NCI-H460 (cell line): ENCODE results near the gene LRRC26. TPM values are rescaled to one million over a fixed set of nuclear protein-coding genes. Genes with fewer than 3 reads are reported as not detected.

Source experiments
- DNase-seq: peaks from one replicate; pipeline ENCODE4 v3.0.0-alpha.2; 2016; ENCODE audit warnings: low read depth; ENCODE audit errors: extremely low read depth
- total RNA-seq: library from RNA; depleted of rRNA; stranded (reverse); fragments of >200 nt; shearing (Covaris generic); gene quantifications from 2 replicates; pipeline ENCODE4 v1.2.3, GENCODE V29; 2014

Gene LRRC26
- total RNA-seq, 1 experiment from 2014 or later: not detected

DNA sequence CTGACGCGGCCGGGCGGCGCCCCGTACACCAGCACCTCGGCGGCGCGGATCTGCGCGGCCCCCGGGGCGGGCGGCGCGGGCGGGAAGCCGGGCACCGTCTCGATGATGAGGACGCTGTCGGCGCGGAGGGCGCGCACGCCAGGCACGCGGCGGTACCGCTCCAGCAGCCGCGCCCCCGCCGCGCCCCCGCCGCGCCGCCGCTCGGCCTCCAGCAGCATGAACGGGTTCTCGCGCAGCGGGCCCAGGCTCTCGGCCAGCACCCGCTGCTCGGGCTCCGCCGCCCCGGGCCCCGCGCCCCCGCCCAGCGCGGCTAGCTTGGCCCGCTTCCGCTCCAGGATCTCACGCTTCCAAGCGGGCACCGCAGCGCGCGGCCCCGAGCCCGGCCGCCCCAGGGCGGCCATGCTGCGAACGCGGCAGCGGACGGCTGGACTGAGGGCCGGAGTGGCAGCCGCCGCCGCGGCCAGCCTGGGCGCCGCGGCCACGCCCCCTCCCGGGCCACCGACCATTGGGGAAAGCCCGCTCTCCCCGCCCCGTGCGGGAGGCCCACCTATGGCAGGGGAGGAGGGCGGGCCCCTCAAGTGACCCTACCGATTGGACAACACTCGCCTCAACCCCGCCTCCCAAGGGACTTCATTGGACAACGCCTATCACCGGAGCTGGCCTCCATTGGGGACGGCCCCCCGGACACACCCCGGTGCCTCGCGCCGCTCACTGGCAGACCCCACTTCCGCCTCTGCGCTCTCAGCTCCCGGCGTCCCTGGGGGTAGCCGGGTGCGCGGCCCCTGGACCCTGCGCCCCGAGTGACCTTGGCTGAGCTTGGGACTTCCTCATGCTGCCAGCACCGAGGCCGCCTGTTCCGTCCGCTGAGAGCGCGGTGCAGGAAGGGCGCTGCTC, 30.7 kb upstream of the LRRC26 start, which contains the start of gene TPRN:
TPRN (minus strand) TSS at position 431 of the 894 bp plus-strand sequence; CDS start at position 401, 30 bp downstream.
- peak; percentile 99 for DNase-seq

DNA sequence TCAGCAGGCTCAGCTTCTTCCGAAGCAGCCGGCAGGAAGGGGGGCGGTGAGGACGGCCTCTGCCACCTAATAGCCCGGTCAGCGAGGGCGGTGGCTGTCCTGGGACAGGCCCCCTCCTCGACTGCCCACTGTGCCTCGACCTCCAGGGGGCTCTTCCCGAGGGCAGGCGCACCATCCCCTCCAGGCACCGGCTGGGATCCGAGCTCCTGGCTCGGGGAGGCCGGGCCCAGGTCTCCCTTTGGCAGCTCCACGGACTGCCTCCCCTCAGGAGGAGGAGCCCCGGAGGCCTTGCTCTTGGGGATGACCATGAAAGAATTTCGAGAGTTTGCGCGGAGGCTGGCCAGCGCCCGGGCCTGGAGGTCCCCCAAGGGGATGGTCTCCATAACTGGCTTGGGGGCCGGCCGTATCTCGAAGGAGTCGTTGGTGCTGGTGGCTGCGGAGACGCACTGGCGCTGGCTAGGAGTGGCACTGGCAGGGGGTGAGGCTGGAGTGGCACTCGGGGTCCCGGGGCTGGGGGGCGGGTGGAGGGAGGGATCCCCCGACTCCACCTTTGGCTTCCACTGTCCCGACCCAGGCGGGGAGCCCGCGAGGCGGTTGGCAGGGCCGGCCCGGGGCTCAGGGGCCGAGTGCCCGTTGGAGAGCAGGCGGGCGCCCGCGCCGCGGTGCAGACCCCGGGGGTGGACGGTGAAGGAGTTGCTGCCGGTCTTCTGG, 29.7 kb upstream of the LRRC26 start:
- no peak for DNase-seq

- DNase-seq: no peak
Observed at GRCh38 chr9:137198902-137199283, 29.0 kb upstream of the LRRC26 start.

DNA sequence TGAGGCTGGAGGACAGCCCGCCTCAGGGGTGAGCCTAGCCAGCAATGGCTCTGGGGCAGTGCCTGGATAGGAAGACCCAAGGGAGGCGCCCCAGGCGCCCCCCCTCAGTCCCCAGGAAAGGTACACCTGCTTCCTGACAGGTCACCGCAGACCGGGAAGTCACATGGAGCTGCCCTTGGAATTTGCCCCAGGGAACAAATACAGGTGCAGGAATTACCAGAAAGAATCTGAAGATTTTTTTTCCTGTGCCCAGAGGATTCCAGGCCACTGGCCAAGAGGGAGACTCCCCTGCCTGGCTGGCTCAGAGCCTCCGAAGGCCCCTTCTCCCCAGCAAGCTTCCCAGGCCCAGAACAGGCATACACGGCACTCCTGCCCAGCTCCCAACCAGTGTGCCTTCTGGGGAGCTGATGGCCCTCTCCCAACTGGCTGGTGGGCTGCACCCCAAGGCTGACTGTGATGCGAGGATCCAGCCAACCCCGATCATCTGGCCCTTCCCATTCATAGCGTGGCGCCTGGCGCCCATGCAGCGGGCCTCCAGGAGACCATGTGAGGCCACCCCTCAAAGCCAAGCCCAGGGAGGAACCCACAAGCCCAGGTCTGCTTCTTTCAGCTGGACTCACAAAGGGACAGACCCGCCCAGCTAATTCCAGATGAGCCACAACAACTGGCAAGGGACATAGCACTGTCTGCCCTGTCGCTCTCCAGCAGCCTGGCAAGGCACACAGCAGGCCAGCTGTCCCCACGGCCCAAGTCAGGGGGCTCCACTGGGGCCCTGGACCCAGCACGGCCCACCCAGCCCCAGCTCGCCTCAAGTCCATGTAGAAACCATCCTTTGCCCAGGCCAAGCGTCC, 28.4 kb upstream of the LRRC26 start:
- no peak for DNase-seq

GRCh38 chr9:137195525-137196220, 25.8 kb upstream of the LRRC26 start:
- no peak for DNase-seq

- no peak for DNase-seq
Observed at GRCh38 chr9:137194909-137195308, 25.1 kb upstream of the LRRC26 start.

DNA sequence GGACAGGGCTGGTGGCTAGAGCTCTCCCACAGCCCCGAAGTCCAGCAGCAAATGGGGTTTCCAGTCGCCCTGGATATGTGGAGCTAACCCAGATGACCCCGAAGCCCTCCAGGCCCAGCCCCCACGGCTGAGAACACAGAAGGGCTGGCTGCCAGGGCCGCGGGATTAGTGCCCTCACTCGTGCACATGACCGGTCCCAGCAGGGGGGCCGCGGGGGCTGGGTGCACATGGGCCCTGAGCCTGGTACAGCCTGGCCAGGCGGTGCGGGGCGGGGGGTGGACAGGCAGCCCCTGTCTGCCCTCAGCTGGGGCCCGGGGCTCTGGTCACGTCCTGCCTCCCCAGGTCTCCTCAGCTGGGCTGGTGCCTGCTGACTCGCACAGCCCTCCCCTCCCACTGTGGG, 24.5 kb upstream of the LRRC26 start:
- DNase-seq: no peak

DNA sequence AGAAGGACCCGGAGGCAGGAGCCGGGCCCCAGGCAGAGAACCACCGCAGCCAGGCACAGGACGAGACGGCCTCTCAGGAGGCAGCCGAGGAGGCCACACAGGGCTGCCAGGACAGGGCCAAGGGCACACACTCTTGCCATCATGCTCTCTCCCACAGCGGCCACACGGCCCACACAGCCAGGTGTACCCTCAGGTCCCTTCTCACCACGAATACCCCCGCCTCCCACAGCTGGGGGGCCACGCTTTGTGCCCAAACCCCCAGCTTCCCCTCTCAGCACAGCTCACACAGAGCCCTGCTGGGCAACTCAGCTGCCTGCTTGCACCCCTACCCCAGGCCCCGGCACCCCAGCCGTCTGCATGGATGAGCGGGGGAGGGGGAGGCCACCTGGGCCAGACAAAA, 23.9 kb upstream of the LRRC26 start:
- no peak for DNase-seq

DNA sequence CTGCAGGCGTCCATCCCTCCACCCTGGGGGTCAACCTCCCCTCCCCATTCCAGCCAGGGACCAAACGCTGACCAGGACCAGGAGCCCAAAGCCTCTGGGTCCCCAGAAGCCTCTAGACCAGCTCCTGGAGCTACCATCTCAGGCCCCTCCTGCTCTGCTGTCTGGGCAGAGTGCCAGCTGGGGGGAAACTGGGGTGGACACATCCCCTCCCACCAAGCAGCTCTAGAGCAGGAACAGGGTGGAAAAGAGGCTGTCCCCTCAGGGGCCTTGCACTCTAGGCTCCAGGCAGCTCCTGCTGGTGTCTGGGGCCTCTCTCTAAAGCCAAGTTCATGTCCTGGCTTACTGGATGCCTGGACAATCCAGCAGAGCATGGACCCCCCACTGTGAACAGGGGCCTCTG, 23.0 kb upstream of the LRRC26 start:
- no peak for DNase-seq

DNA sequence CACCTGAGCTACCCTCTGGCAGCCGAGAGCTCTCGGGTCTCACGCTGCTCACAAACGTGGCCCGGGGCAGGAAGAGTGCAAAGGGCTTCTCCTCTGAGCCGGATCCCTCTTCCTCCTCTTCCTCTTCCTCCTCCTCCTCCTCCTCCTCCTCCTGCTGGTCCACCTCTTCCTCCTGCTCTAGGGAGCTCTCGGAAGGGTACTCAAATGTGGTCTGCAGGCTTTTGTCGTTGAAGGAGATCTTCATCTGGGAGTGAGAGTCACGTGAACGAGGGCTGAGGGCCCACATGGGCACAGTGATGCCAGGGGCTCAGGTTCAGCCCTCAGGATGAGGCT, 22.6 kb upstream of the LRRC26 start:
- no peak for DNase-seq

GRCh38 chr9:137191691-137192447, 22.0 kb upstream of the LRRC26 start:
- no peak for DNase-seq

DNA sequence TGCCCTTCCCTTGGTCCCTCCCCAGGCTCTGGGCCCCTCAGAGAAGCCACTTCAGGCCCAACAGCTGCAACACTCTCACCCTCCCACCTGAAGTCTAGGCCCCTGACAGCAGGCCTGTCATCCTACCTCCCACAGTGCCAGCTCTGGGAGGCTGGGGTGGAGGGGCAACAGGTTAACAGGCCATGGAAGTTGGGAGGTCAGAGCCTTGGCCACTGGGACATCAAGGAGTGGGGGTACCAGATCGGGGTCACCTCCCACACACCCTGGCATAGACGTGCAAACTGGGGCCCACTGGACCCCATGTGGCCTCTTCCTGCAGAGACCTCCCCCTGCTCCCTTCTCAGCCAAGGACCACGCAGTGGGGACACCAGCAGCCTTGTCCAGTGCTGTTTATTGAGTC, 21.4 kb upstream of the LRRC26 start:
- DNase-seq: no peak

GRCh38 chr9:137190315-137190856, 20.5 kb upstream of the LRRC26 start:
- DNase-seq: no peak

DNA sequence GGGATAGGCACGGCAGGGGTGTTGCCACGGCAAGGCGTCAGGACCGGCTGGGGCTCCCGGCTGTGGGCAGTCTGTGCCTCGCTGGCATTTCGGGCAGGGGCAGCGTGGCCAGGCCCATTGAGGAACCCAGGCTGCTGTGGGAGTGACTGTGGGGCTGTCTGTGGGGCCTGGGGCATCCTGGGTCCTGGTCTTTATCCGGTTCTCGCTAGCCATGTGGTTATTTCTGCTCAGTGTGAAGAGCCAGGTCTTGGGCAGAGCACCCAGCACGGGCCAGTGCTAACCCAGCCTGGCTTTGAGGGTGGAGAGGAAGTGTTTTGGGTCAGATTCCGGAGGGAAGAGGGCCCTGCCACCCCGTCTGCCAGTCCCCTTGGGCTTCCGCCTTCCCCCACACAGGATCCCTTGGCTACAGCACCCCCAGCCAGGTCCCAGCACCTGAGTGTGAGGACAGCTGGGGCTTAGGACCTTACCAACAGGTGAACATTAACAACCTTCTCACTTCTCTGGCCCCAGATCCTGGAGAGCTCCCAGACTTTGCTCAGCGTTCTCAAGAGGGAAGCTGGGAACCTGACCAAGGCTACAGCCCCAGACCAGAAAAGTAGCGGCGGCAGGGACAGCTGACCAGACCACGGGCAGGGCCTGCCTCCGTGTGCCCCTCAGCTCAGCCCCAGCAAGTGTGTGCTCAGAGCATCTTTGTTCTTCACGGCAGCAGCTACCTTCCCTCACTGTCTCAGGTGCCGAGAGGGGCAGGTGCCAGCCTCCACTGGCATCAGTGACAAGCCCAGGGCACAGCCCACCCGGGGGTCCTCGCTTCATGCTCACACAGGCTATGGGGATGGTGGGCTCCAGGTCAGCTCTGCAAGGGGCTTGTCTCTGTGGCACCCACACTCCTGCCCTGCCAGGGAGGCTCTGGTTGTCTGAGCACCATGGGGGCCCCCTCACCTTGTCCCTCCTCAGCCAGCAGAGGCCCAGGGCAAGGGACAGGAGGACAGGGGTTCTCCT, 19.7 kb upstream of the LRRC26 start:
- no peak for DNase-seq

DNA sequence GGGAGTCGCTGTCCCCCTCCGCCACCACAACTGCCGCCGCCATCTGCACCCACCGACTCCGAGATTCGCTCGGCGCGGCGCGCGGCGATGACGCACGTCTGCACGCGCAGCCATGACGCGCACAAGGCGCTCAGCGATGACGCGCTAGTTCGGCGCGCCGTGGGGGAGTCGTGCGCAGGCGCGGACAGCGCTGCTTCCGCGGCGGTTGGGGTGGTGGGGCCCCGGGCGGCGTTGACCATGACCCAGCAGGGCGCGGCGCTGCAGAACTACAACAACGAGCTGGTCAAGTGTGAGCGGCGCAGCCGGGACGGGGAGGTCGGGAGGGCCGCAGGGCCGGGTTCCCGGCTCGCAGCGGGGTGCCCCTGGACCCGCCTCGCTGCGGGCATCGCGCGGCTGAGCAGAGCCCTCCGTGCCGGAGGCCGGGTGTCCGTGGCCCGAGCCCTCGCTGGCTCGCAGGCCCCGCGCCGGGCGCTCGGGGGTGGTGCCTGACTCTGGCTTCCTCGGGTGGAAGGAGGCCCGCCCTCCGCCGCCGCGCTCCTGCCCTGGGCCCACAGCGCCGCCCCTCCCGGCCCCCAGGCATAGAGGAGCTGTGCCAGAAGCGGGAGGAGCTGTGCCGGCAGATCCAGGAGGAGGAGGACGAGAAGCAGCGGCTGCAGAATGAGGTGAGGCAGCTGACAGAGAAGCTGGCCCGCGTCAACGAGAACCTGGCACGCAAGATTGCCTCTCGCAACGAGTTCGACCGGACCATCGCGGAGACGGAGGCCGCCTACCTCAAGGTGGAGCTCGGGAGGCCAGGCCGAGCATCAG, 18.8 kb upstream of the LRRC26 start, which contains the start of the genes ANAPC2 and SSNA1:
ANAPC2 (minus strand) TSS at position 71 of the 807 bp plus-strand sequence; CDS start at position 43, 28 bp downstream.
SSNA1 (plus strand) TSS at position 187 of the 807 bp plus-strand sequence; CDS start at position 238, 51 bp downstream.
- DNase-seq: peak; percentile 93

GRCh38 chr9:137188086-137188489, 18.2 kb upstream of the LRRC26 start:
- no peak for DNase-seq

- DNase-seq: no peak
Observed at GRCh38 chr9:137187386-137187785, 17.5 kb upstream of the LRRC26 start.
